Measurements from ENCODE around the gene MROH8. TPM values are rescaled to one million over a fixed set of nuclear protein-coding genes. Genes with fewer than 3 reads are reported as not detected.
A peak's percentile ranks its signal among the peaks of the same experiment; 100 is the strongest.

The MROH8 gene
- total and polyA plus RNA-seq, 2 experiments from 2014 or later = 3.7 to 3.9 TPM

DNA sequence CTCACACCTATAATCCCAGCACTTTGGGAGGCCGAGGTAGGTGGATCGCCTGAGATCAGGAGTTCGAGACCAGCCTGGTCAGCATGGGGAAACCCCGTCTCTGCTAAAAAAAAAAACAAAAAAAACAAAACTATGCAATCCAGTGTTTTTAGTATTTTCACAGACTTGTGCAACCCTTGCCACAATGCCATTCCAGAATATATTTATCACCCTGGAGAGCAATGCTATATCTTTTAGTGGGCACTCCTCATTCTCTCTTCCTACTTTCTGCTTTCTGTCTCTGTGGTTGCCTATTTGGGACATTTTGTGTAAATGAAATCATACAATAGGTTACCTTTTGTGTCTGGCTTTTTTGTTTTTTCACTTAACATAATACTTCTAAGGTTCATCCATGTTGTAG is 39.1 kb upstream of the MROH8 start:
- Histone ChIP-seq H3K4me2 (no peak overlapping the region), H3K27ac (no peak overlapping the region), H2AFZ (no peak overlapping the region), H3K9me2 (replicated peaks; ENCODE audit: insufficient read depth) (no peaks in the 10 kb centered on the region), H3K79me2 (peaks cover 5% of the 10 kb centered on the region), H3K27me3 (no peaks in the 10 kb centered on the region), H3K4me3 (no peak overlapping the region), H3K9me3 (ENCODE audit: low read depth) (no peaks in the 10 kb centered on the region), H4K20me1 (ENCODE audit: insufficient read depth, poor library complexity, severe bottlenecking) (no peaks in the 10 kb centered on the region), H3K4me1 (ENCODE audit: insufficient read depth) (no peaks in the 10 kb centered on the region), H3K36me3 (replicated peaks; ENCODE audit: insufficient read depth, low read depth) (no peaks in the 10 kb centered on the region)
- no peak for TF ChIP-seq EZH2 (IDR thresholded peaks at IDR 0.05; ENCODE audit: borderline replicate concordance)
- TF ChIP-seq, protein P1, sequence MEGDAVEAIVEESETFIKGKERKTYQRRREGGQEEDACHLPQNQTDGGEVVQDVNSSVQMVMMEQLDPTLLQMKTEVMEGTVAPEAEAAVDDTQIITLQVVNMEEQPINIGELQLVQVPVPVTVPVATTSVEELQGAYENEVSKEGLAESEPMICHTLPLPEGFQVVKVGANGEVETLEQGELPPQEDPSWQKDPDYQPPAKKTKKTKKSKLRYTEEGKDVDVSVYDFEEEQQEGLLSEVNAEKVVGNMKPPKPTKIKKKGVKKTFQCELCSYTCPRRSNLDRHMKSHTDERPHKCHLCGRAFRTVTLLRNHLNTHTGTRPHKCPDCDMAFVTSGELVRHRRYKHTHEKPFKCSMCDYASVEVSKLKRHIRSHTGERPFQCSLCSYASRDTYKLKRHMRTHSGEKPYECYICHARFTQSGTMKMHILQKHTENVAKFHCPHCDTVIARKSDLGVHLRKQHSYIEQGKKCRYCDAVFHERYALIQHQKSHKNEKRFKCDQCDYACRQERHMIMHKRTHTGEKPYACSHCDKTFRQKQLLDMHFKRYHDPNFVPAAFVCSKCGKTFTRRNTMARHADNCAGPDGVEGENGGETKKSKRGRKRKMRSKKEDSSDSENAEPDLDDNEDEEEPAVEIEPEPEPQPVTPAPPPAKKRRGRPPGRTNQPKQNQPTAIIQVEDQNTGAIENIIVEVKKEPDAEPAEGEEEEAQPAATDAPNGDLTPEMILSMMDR (IDR thresholded peaks at IDR 0.05; ENCODE audit: poor library complexity) = no peak
- no peak for TF ChIP-seq EZH2phosphoT487 (IDR thresholded peaks at IDR 0.05; ENCODE audit: low read depth, severe bottlenecking, unreplicated experiment)
- WGBS (ENCODE audit: low lambda C conversion rate, missing lambda C conversion rate) = 98% methylated on average over 4 of the region's 4 CpGs
- DNase-seq (ENCODE audit: low spot score) = no peak

GRCh38 chr20:37209661-37210314 is 30.4 kb upstream of the MROH8 start:
- Histone ChIP-seq H4K20me1 (ENCODE audit: insufficient read depth, poor library complexity, severe bottlenecking) (no peaks in the 10 kb centered on the region), H2AFZ (no peak overlapping the region), H3K4me3 (no peak overlapping the region), H3K27me3 (no peaks in the 10 kb centered on the region), H3K79me2 (no peaks in the 10 kb centered on the region), H3K4me1 (ENCODE audit: insufficient read depth) (peaks cover 5% of the 10 kb centered on the region), H3K9me3 (ENCODE audit: low read depth) (no peaks in the 10 kb centered on the region), H3K36me3 (replicated peaks; ENCODE audit: insufficient read depth, low read depth) (no peaks in the 10 kb centered on the region), H3K4me2 (no peak overlapping the region), H3K9me2 (replicated peaks; ENCODE audit: insufficient read depth) (no peaks in the 10 kb centered on the region), H3K27ac (no peak overlapping the region)
- DNase-seq (ENCODE audit: low spot score) = peak; percentile 19
- TF ChIP-seq EZH2phosphoT487 (IDR thresholded peaks at IDR 0.05; ENCODE audit: low read depth, severe bottlenecking, unreplicated experiment) (no peak), EZH2 (IDR thresholded peaks at IDR 0.05; ENCODE audit: borderline replicate concordance) (no peak)
- TF ChIP-seq, protein P1 (IDR thresholded peaks at IDR 0.05; ENCODE audit: poor library complexity) = no peak
- 79% methylated on average over 6 of the region's 6 CpGs for WGBS (ENCODE audit: low lambda C conversion rate, missing lambda C conversion rate)

GRCh38 chr20:37209193-37209592 is 29.8 kb upstream of the MROH8 start:
- H3K9me3 ChIP-seq (ENCODE audit: low read depth) = no peaks in the 10 kb centered on the region
- no peak overlapping the region for H3K4me2 ChIP-seq
- no peaks in the 10 kb centered on the region for H4K20me1 ChIP-seq (ENCODE audit: insufficient read depth, poor library complexity, severe bottlenecking)
- H2AFZ ChIP-seq = no peak overlapping the region
- H3K27me3 ChIP-seq = no peaks in the 10 kb centered on the region
- no peak overlapping the region for H3K4me3 ChIP-seq
- H3K9me2 ChIP-seq (replicated peaks; ENCODE audit: insufficient read depth) = no peaks in the 10 kb centered on the region
- TF ChIP-seq EZH2 (IDR thresholded peaks at IDR 0.05; ENCODE audit: borderline replicate concordance) (no peak), EZH2phosphoT487 (IDR thresholded peaks at IDR 0.05; ENCODE audit: low read depth, severe bottlenecking, unreplicated experiment) (no peak)
- TF ChIP-seq, protein P1 (IDR thresholded peaks at IDR 0.05; ENCODE audit: poor library complexity) = no peak
- DNase-seq (ENCODE audit: low spot score) = no peak
- no peak overlapping the region for H3K27ac ChIP-seq
- peaks cover 5% of the 10 kb centered on the region for H3K4me1 ChIP-seq (ENCODE audit: insufficient read depth)
- no peaks in the 10 kb centered on the region for H3K36me3 ChIP-seq (replicated peaks; ENCODE audit: insufficient read depth, low read depth)
- H3K79me2 ChIP-seq = no peaks in the 10 kb centered on the region
- WGBS (ENCODE audit: low lambda C conversion rate, missing lambda C conversion rate) = 100% methylated on average over 3 of the region's 3 CpGs
